GM15510 (cell line): Measurements from ENCODE around the gene ALOX15B.

Source experiments
- POLR2A ChIP-seq: IDR thresholded peaks from 3 replicates; pipeline ENCODE4 v1.6.1; 2011; ENCODE audit warnings: borderline replicate concordance; ENCODE audit not compliant: insufficient read length; ENCODE audit errors: extremely low read depth

ALOX15B gene

GRCh38 chr17:8021565-8022359, 17.1 kb upstream of the ALOX15B start:
- no peak for TF ChIP-seq POLR2A

GRCh38 chr17:8022360-8023003, 16.4 kb upstream of the ALOX15B start:
- TF ChIP-seq POLR2A = no peak

GRCh38 chr17:8025176-8025911, 13.5 kb upstream of the ALOX15B start:
- no peak for TF ChIP-seq POLR2A

DNA sequence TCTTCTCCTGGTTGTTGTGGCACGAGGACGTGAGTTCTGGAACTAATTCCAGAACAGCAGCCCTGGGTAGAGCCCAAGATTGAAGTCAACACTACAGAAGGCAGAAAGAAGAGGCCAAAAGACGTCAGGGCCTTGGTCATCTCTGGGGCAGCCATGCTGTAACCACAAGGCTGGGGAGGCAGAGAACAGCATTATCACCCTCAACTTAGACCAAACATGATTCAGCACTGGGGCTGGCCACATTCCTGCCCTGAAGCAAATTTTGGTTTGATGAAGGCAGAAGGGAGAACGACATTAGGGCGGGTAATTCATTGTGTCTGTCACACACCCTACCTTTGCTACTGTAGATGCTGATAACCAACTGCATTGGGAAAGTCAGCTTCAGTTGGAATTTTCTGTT, 9.7 kb upstream of the ALOX15B start:
- no peak for TF ChIP-seq POLR2A

DNA sequence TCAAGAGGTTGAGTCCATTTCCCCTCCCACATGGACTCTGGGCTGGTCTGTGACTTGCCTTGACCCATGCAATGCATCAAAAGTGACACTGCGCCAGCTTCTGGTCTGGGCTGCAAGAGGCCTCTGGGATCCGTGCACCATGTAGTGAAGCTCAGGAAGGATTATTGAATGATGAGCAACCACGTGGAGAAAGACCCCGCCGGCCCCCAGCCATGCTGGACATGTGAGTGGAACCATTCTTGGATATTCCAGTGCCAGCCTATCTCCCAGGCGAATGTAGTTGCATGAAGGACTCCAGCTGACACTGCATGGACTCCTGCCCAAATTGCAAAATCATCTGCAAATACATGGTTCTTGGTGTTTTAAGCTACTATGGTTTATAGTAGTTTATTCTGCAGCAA, 7.6 kb upstream of the ALOX15B start:
- no peak for TF ChIP-seq POLR2A

DNA sequence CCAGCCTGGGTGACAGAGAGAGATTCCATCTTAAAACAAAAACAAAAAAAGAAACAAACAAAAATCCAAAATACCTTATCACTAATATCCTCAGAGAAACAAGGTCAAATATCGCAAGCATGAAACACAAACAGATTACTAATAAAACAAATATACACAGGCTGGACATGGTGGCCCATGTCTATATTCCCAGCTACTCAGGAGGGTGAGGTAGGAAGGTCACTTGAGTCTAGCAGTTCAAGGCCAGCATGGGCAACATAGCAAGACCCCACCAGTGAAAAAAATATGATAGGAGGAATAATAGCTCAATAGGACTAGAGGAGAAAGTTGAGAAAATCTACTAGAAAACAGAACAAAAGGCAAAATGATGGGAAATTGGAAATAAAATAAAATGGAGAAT, 6.9 kb upstream of the ALOX15B start:
- TF ChIP-seq POLR2A = no peak

DNA sequence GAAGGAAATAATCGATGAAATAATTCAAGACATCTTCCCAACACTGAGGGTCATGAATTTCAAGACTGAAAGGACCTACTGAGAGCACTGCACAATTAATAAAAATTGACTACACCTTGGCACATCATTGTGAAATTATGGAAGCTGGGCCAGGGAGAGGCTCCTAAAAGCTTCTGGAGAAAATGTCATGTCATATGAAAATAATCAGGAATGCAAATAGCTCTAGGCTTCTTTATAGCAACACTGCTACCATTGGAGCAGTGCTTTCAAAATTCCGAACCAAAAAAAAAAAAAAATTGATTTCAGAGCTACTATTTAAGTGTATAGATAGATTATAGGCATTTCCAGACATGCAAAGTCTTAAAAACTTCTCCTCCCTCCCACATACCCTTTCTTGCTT, 6.4 kb upstream of the ALOX15B start:
- no peak for TF ChIP-seq POLR2A

DNA sequence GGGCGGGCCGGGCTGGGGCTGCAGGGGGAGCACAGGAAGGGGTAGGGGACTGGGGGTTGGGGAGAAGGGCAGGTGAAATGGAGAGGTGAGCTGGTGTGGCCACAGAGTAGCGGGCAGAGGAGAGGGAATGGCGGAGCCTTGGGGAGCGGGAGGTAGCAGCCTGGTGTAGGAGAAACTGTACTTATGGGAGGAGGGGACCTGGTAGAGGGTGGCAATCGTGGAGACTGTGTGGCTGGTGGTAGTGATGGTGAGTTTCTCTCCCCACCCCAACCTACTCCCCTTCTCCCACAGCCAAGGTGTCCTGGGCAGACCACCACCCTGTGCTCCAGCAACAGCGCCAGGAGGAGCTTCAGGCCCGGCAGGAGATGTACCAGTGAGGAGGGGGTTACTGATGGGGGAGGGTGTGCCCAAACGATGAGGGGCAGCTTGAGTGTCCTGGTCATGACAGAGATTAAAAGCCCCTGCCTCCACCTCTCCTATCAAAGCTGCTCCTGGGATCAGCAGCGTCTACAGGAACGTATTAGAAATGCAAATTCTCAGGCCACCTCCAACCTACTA, 831 bp downstream of the ALOX15B start:
- no peak for TF ChIP-seq POLR2A

DNA sequence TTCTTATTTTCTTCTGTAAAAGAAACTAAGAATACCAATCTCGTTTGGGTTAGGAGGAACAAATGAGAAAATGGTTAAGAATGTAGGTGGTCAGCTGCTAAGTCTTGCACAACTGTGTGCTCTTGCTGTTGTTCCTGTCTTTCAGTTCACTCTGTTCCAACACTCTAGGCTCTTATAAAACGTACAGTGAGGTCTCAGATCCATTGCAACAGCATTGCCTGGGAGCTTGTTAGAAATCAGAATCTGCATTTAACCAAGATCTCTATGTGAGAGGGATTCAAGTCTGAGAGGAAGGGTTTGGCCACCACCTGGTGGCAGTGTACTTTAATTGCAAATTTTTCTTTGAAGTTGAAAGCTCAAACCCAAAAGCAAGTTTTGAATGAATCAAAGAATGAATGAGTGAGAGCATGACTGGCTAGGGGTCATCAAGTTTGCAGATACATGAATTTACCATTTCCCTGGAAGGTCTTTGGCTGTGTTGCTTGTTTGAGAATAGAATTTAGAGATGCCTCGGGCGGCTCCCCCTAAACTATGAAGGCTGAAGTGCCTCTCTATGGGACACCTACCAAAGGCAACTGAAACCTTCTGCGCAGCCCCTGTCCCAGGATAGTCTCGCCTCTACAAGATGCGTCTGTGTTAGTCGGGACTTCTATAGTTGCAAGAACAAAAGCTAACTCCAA, 2.5 kb downstream of the ALOX15B start:
- no peak for TF ChIP-seq POLR2A

- no peak for TF ChIP-seq POLR2A
Measured at GRCh38 chr17:8041979-8042378, 3.1 kb downstream of the ALOX15B start.

- TF ChIP-seq POLR2A = no peak
Measured at GRCh38 chr17:8044819-8045810, 6.3 kb downstream of the ALOX15B start.

- TF ChIP-seq POLR2A = no peak
Measured at GRCh38 chr17:8046306-8046928, 7.6 kb downstream of the ALOX15B start.
